Neural cell (in vitro differentiated cells): ENCODE measurements around the gene ARFRP1.

ENCODE experiments used
- RAD21 ChIP-seq: fragments of 450-650 bp; conservative IDR thresholded peaks from 2 replicates; pipeline ENCODE4 v1.6.1; 2014; ENCODE audit warnings: antibody characterized with exemption, mild to moderate bottlenecking, moderate library complexity
- TAF1 ChIP-seq: IDR thresholded peaks from 2 replicates; pipeline ENCODE4 v1.6.1; 2012; ENCODE audit warnings: low read depth

- no peak for TF ChIP-seq TAF1
- no peak for TF ChIP-seq RAD21
These were observed 41.1 kb upstream of the ARFRP1 start for GRCh38 chr20:63748934-63749270.
